ENCODE data around the gene SP140.

- TF ChIP-seq, protein P1, sequence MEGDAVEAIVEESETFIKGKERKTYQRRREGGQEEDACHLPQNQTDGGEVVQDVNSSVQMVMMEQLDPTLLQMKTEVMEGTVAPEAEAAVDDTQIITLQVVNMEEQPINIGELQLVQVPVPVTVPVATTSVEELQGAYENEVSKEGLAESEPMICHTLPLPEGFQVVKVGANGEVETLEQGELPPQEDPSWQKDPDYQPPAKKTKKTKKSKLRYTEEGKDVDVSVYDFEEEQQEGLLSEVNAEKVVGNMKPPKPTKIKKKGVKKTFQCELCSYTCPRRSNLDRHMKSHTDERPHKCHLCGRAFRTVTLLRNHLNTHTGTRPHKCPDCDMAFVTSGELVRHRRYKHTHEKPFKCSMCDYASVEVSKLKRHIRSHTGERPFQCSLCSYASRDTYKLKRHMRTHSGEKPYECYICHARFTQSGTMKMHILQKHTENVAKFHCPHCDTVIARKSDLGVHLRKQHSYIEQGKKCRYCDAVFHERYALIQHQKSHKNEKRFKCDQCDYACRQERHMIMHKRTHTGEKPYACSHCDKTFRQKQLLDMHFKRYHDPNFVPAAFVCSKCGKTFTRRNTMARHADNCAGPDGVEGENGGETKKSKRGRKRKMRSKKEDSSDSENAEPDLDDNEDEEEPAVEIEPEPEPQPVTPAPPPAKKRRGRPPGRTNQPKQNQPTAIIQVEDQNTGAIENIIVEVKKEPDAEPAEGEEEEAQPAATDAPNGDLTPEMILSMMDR (IDR thresholded peaks at IDR 0.05): no peak
- no peak for TF ChIP-seq EZH2phosphoT487 (IDR thresholded peaks at IDR 0.05)
- TF ChIP-seq EZH2 (IDR thresholded peaks at IDR 0.05): no peak
Measured at GRCh38 chr2:230328155-230328458, 102.6 kb downstream of the SP140 start.

All from neural progenitor cell (in vitro differentiated cells).